IMR-90 (cell line): ENCODE results near the gene VKORC1L1. TPM values are rescaled to one million over a fixed set of nuclear protein-coding genes. Genes with fewer than 3 reads are reported as not detected.
"Not testable (repeated sequence)": the region's sequence is repeated elsewhere in the genome, so short reads cannot be mapped to it uniquely, and the experiment has no call there.

Source experiments
- ATAC-seq: fragments of 200-7000 bp; cut with Tn5 transposase; 2 replicates; pipeline ENCODE4 v1.9.1; 2020; ENCODE audit warnings: low read depth, mild to moderate bottlenecking, moderate library complexity
- BruUV-seq: library from RNA; stranded (reverse); fragments of 400-500 nt; replicated peaks from 2 replicates; lab custom pipeline; 2021; lab: Mats Ljungman, UMichigan
- CTCF ChIA-PET: fragments of 300-600 bp; formaldehyde crosslinking; extraction: SDS; loops from one replicate; lab custom pipeline; 2021; ENCODE audit warnings: antibody characterized with exemption; lab: Yijun Ruan, JAX
- POLR2A ChIA-PET: fragments of 300-600 bp; sonication (Branson Sonifier 250); formaldehyde crosslinking; loops from one replicate; lab custom pipeline; 2022; ENCODE audit warnings: antibody characterized with exemption; ENCODE audit not compliant: unreplicated experiment; lab: Charles Lee
- DNase-seq: peaks from one replicate; pipeline ENCODE4 v3.0.0; 2013
- H2AFZ ChIP-seq: replicated peaks from 2 replicates; pipeline ENCODE3; 2013; ENCODE audit warnings: low read length, mild to moderate bottlenecking; ENCODE audit not compliant: poor library complexity
- H2AK5ac ChIP-seq: 2 replicates; pipeline ENCODE4 v1.6.1; 2013; ENCODE audit warnings: low read depth, low read length, inconsistent platforms
- H2AK9ac ChIP-seq: replicated peaks from 2 replicates; pipeline ENCODE3; 2013; ENCODE audit warnings: mild to moderate bottlenecking, low read depth, low read length, moderate library complexity; ENCODE audit not compliant: poor library complexity
- H2BK120ac ChIP-seq: 2 replicates; pipeline ENCODE4 v1.6.1; 2013; ENCODE audit warnings: low read depth, low read length, inconsistent platforms
- H2BK15ac ChIP-seq: 3 replicates; pipeline ENCODE4 v1.6.1; 2013; ENCODE audit warnings: low read depth, low read length, inconsistent platforms
- H2BK20ac ChIP-seq: 2 replicates; pipeline ENCODE4 v1.6.1; 2013; ENCODE audit warnings: low read depth, mild to moderate bottlenecking, inconsistent platforms, low read length, moderate library complexity
- H2BK5ac ChIP-seq: 2 replicates; pipeline ENCODE4 v1.6.1; 2013; ENCODE audit warnings: mild to moderate bottlenecking, low read depth, low read length, inconsistent platforms; ENCODE audit not compliant: poor library complexity, severe bottlenecking
- H3K14ac ChIP-seq: replicated peaks from 2 replicates; pipeline ENCODE4 v1.6.1; 2013; ENCODE audit warnings: low read depth, low read length, inconsistent platforms
- H3K18ac ChIP-seq: 2 replicates; pipeline ENCODE4 v1.6.1; 2013; ENCODE audit warnings: low read depth, low read length, control low read depth
- H3K23ac ChIP-seq: 2 replicates; pipeline ENCODE4 v1.6.1; 2013; ENCODE audit warnings: low read depth, low read length, inconsistent platforms
- H3K27ac ChIP-seq: 2 replicates; pipeline ENCODE4 v1.5.1; 2013; ENCODE audit warnings: mild to moderate bottlenecking, control low read depth, low read length; ENCODE audit not compliant: insufficient read depth
- H3K27me3 ChIP-seq: 2 replicates; pipeline ENCODE4 v1.6.1; 2013; ENCODE audit warnings: low read length; ENCODE audit not compliant: control insufficient read depth, insufficient read depth
- H3K36me3 ChIP-seq: 2 replicates; pipeline ENCODE4 v1.6.1; 2013; ENCODE audit warnings: low read length, mixed read lengths; ENCODE audit not compliant: control insufficient read depth, insufficient read depth
- H3K4ac ChIP-seq: 2 replicates; pipeline ENCODE4 v1.6.1; 2013; ENCODE audit warnings: low read depth, low read length, inconsistent platforms
- H3K4me1 ChIP-seq: 2 replicates; pipeline ENCODE4 v1.6.1; 2013; ENCODE audit warnings: low read length, mixed read lengths; ENCODE audit not compliant: control insufficient read depth, insufficient read depth
- H3K4me2 ChIP-seq: 2 replicates; pipeline ENCODE4 v1.6.1; 2013; ENCODE audit warnings: low read depth, mild to moderate bottlenecking, control low read depth, low read length, moderate library complexity
- H3K4me3 ChIP-seq: 2 replicates; pipeline ENCODE4 v1.5.1; 2013; ENCODE audit warnings: low read depth, mild to moderate bottlenecking, control low read depth, low read length, moderate library complexity; ENCODE audit not compliant: insufficient read depth
- H3K56ac ChIP-seq: 2 replicates; pipeline ENCODE4 v1.6.1; 2013; ENCODE audit warnings: low read length, inconsistent platforms; ENCODE audit not compliant: insufficient read depth; ENCODE audit errors: extremely low read depth
- H3K79me1 ChIP-seq, 2 experiments: 2 replicates each; pipeline ENCODE4 v1.6.1; 2013; ENCODE audit warnings: low read length in 2 of 2, inconsistent platforms in 1 of 2, low read depth in 1 of 2
- H3K9ac ChIP-seq: 2 replicates; pipeline ENCODE4 v1.6.1; 2013; ENCODE audit warnings: low read depth, low read length, control low read depth
- H3K9me1 ChIP-seq: 2 replicates; pipeline ENCODE4 v1.6.1; 2013; ENCODE audit warnings: low read length, inconsistent platforms; ENCODE audit not compliant: insufficient read depth
- H3K9me3 ChIP-seq: 2 replicates; pipeline ENCODE4 v1.6.1; 2013; ENCODE audit warnings: low read length; ENCODE audit not compliant: control insufficient read depth, insufficient read depth
- H4K20me1 ChIP-seq: 2 replicates; pipeline ENCODE4 v1.6.1; 2013; ENCODE audit warnings: low read length, inconsistent platforms; ENCODE audit not compliant: insufficient read depth
- H4K5ac ChIP-seq: 2 replicates; pipeline ENCODE4 v1.6.1; 2013; ENCODE audit warnings: mild to moderate bottlenecking, low read depth, low read length, control low read depth
- H4K8ac ChIP-seq, 2 experiments: 2 replicates each; pipeline ENCODE4 v1.6.1; 2013; ENCODE audit warnings: low read depth in 2 of 2, low read length in 2 of 2, control low read depth in 1 of 2, inconsistent platforms in 1 of 2
- H4K91ac ChIP-seq: 2 replicates; pipeline ENCODE4 v1.6.1; 2013; ENCODE audit warnings: low read depth, low read length, inconsistent platforms; ENCODE audit not compliant: insufficient read depth
- WGBS, 2 experiments: methylation state at CpG; one replicate each; pipeline versions ENCODE4 v1.1.5 to v1.1.7; 2013; ENCODE audit warnings: missing lambda C conversion rate in 2 of 2; ENCODE audit not compliant: insufficient read length in 1 of 2; ENCODE audit errors: extremely low coverage in 2 of 2; 5-methylcytosine and 5-hydroxymethylcytosine counted together
- dilution Hi-C: fragments of 300-500 bp; cut with HindIII; formaldehyde crosslinking; loops from one replicate; pipeline ENCODE4 v1.14.3; 2018; ENCODE audit warnings: low sequenced_read_pairs; ENCODE audit not compliant: unreplicated experiment
- in situ Hi-C: fragments of 300-500 bp; cut with MboI; formaldehyde crosslinking; loops from 3 replicates; pipeline ENCODE4 v1.14.3; 2019; ENCODE audit warnings: low sequenced_read_pairs, inconsistent platforms, mixed read lengths
- intact Hi-C: fragments of 100-400 bp; cut with micrococcal nuclease; formaldehyde crosslinking; loops from 2 replicates; pipeline ENCODE4 v1.10.0; 2022
- polyA plus RNA-seq, 3 experiments: library from polyadenylated mRNA; depleted of rRNA; stranded (reverse); fragments of >200 nt; gene quantifications; 2 replicates each; pipeline ENCODE4 v1.2.3, GENCODE V29; 2012; ENCODE audit warnings: low replicate concordance in 1 of 3
- total RNA-seq: library from RNA; depleted of rRNA; stranded (reverse); fragments of >200 nt; gene quantifications from 2 replicates; pipeline ENCODE4 v1.2.3, GENCODE V29; 2012

Gene VKORC1L1
- total and polyA plus RNA-seq, 2 of the 4 experiments (the other 2 are of a cell fraction), result 12.5 to 14.5 TPM

DNA sequence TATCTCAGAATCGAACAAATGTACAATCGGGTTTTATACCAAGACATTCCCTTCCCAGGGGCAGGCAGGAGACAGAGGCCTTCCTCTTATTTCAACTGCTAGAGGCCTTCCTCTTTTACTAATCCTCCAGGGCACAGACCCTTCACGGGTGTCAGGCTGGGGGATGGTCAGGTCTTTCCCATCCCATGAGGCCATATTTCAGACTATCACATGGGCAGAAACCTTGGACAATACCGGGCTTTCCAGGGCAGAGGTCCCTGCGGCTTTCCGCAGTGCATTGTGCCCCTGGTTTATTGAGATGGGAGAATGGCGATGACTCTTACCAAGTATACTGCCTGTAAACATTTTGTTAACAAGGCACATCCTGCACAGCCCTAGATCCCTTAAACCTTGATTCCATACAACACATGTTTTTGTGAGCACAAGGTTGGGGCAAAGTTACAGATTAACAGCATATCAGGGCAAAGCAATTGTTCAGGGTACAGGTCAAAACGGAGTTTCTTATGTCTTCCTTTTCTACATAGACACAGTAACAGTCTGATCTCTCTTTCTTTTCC lies 132.3 kb downstream of the VKORC1L1 start:
- dilution Hi-C loops, result not testable (repeated sequence)

More for the DNA sequence above, 132.3 kb downstream of the VKORC1L1 start:
- H3K4me2 ChIP-seq, H3K18ac ChIP-seq, H3K36me3 ChIP-seq, H2AK9ac ChIP-seq, H2BK5ac ChIP-seq, H3K79me1 ChIP-seq, H3K4me1 ChIP-seq, H3K9me3 ChIP-seq, H4K8ac ChIP-seq, H2BK15ac ChIP-seq, H3K9me1 ChIP-seq, ATAC-seq, H2AK5ac ChIP-seq, H3K27ac ChIP-seq, H3K4me3 ChIP-seq, H4K20me1 ChIP-seq, H3K56ac ChIP-seq, H2BK120ac ChIP-seq, H3K27me3 ChIP-seq, H3K4ac ChIP-seq, H2AFZ ChIP-seq, H3K9ac ChIP-seq, H4K5ac ChIP-seq, H3K23ac ChIP-seq, H3K14ac ChIP-seq, in situ Hi-C loops, intact Hi-C loops, POLR2A ChIA-PET, H2BK20ac ChIP-seq, BruUV-seq, H4K91ac ChIP-seq, DNase-seq, CTCF ChIA-PET: not testable (repeated sequence)
- WGBS, 2 experiments, result no CpG with 5 or more reads among the region's 8 CpGs
